Measurements from ENCODE around the gene CTBP2. TPM values are rescaled to one million over a fixed set of nuclear protein-coding genes. Genes with fewer than 3 reads are reported as not detected.

Gene CTBP2
- total and polyA plus RNA-seq, 10 of the 15 experiments (the other 5 are each of a cell fraction or from before 2014, with no cell fraction given): 0.02 to 0.72 (median 0.06) TPM; not detected in 2

DNA sequence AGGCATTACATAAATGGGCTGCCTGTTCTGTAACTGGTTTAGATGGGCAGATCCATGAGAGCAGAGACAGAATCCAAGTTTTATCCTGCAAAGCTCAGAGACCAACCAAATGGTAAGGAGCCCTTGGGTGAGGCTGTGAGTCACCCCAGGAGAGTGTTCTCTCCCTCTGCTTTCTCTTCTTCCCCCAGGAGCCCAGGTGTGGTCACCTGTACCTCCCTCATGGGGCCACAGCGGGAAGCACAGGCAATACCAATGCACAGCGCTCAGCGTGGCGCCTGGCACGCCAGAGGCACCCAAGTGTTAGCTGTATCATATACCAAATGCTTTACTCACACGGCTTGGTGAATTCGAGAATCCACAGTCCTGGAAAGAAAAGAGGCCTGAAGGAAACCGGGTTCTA, 39.4 kb downstream of the CTBP2 start (continued):
- TF ChIP-seq GATAD2B (conservative IDR thresholded peaks at IDR 0.05; ENCODE audit: low read depth): no peak

DNA sequence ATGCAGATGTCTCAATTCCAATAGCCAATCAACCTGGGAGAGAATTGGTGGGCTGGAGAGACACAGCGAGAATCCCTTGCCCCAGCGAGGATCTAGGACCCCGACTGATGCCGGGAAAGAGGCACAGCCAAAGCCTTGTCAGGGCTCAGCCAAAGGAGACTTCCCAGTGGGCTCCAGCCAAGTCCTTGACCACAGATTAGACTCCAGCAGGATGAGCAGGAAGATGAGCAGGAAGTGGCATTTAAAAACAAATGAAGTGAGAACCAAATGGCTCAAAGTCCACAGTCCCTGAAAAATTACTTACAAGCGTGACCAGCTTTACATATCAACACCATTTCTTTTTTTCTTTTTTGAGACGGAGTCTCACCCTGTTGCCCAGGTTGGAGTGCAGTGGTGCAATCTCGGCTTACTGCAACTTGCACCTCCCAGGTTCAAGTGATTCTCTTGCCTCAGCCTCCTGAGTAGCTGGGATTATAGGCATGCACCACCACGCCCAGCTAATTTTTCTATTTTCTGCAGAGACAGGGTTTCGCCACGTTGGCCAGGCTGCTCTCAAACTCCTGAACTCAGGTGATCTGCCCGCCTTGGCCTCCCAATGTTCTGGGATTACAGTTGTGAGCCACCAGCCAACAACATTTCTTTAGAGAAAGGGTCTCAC, 40.2 kb downstream of the CTBP2 start:
- in situ Hi-C loops (cut with MboI): no loop called here
- TF ChIP-seq, protein P1, sequence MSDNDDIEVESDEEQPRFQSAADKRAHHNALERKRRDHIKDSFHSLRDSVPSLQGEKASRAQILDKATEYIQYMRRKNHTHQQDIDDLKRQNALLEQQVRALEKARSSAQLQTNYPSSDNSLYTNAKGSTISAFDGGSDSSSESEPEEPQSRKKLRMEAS (IDR thresholded peaks at IDR 0.05; ENCODE audit: low read depth, low read length): no peak
- no peak for TF ChIP-seq NFIC (IDR thresholded peaks at IDR 0.05; ENCODE audit: low read depth, low read length)
- no peak for TF ChIP-seq IKZF2 (IDR thresholded peaks at IDR 0.05)
- TF ChIP-seq, protein P2, sequence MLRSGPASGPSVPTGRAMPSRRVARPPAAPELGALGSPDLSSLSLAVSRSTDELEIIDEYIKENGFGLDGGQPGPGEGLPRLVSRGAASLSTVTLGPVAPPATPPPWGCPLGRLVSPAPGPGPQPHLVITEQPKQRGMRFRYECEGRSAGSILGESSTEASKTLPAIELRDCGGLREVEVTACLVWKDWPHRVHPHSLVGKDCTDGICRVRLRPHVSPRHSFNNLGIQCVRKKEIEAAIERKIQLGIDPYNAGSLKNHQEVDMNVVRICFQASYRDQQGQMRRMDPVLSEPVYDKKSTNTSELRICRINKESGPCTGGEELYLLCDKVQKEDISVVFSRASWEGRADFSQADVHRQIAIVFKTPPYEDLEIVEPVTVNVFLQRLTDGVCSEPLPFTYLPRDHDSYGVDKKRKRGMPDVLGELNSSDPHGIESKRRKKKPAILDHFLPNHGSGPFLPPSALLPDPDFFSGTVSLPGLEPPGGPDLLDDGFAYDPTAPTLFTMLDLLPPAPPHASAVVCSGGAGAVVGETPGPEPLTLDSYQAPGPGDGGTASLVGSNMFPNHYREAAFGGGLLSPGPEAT (IDR thresholded peaks at IDR 0.05; ENCODE audit: low read depth): no peak
- TF ChIP-seq SREBF1 (IDR thresholded peaks at IDR 0.05; ENCODE audit: low read length): no peak
- no peak for TF ChIP-seq PAX8 (IDR thresholded peaks at IDR 0.05)
- TF ChIP-seq RCOR1 (conservative IDR thresholded peaks at IDR 0.05; ENCODE audit: low read depth, low read length): no peak
- TF ChIP-seq BHLHE40 (IDR thresholded peaks at IDR 0.05; ENCODE audit: borderline replicate concordance in 1 of 2, low read depth in 2 of 2, low read length in 1 of 2): no peak
- TF ChIP-seq CREB1 (IDR thresholded peaks at IDR 0.05; ENCODE audit: low read depth): no peak
- no peak for TF ChIP-seq SRF (IDR thresholded peaks at IDR 0.05; ENCODE audit: low read depth in 2 of 2, low read length in 2 of 2)
- Histone ChIP-seq H3K4me2 (ENCODE audit: control insufficient read depth, insufficient read depth) (no peak overlapping the region), H3K27ac (ENCODE audit: control insufficient read depth, insufficient read depth) (no peak overlapping the region), H3K4me3 (no peak overlapping the region), H3K9me3 (replicated peaks; ENCODE audit: control insufficient read depth, insufficient read depth, low read length) (no peaks in the 10 kb centered on the region), H3K79me2 (ENCODE audit: control insufficient read depth, insufficient read depth, low read length) (no peaks in the 10 kb centered on the region), H3K36me3 (ENCODE audit: control insufficient read depth in 2 of 2, insufficient read depth in 2 of 2, low read length in 1 of 2) (no peaks in the 10 kb centered on the region), H3K27me3 (replicated peaks in 1 of 2; ENCODE audit: control insufficient read depth in 2 of 2, insufficient read depth in 2 of 2, low read length in 1 of 2) (0 out of 4 replicates have a peak, but pooled peaks cover 0 to 2% of the 10 kb centered on the region in 2 experiments), H3K9ac (ENCODE audit: control insufficient read depth, insufficient read depth, low read length) (no peak overlapping the region), H3K4me1 (ENCODE audit: control insufficient read depth, insufficient read depth, low read length) (no peaks in the 10 kb centered on the region), H2AFZ (ENCODE audit: control insufficient read depth, low read depth, low read length) (no peak overlapping the region), H4K20me1 (ENCODE audit: control insufficient read depth, insufficient read depth) (no peaks in the 10 kb centered on the region)
- DNase-seq (ENCODE audit: low read depth, low spot score) (no peak), FAIRE-seq (no peak), ATAC-seq (no peak)
- ChIA-PET RAD21 (ENCODE audit: unreplicated experiment) (no interaction called here), POLR2A (no interaction called here), SMC1A (ENCODE audit: uncharacterized antibody, unreplicated experiment) (no interaction called here), CTCF (no interaction called here)
- intact Hi-C loops (cut with micrococcal nuclease; ENCODE audit: unreplicated experiment): no loop called here
- BruUV-seq (replicated peaks): no TSS peak
- 34% methylated on average over 11 of the region's 11 CpGs for WGBS (ENCODE audit: insufficient coverage, insufficient replicate concordance, low lambda C conversion rate, missing lambda C conversion rate)

Measured in GM12878 (cell line).